Fibroblast of skin of abdomen (primary cell): ENCODE measurements around the gene KLK4.

Source experiments
- DNase-seq: peaks from one replicate; pipeline ENCODE4 v3.0.0-alpha.2; 2013

KLK4 gene

DNA sequence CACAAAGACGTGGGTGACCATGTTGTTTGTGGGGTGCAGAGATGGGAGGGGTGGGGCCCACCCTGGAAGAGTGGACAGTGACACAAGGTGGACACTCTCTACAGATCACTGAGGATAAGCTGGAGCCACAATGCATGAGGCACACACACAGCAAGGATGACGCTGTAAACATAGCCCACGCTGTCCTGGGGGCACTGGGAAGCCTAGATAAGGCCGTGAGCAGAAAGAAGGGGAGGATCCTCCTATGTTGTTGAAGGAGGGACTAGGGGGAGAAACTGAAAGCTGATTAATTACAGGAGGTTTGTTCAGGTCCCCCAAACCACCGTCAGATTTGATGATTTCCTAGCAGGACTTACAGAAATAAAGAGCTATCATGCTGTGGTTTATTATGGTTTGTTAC, 32.3 kb downstream of the KLK4 start:
- no peak for DNase-seq

DNA sequence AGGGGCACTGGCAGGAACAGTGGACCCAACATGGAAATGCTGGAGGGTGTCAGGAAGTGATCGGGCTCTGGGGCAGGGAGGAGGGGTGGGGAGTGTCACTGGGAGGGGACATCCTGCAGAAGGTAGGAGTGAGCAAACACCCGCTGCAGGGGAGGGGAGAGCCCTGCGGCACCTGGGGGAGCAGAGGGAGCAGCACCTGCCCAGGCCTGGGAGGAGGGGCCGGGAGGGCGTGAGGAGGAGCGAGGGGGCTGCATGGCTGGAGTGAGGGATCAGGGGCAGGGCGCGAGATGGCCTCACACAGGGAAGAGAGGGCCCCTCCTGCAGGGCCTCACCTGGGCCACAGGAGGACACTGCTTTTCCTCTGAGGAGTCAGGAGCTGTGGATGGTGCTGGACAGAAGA, 33.9 kb downstream of the KLK4 start:
- DNase-seq: no peak

DNA sequence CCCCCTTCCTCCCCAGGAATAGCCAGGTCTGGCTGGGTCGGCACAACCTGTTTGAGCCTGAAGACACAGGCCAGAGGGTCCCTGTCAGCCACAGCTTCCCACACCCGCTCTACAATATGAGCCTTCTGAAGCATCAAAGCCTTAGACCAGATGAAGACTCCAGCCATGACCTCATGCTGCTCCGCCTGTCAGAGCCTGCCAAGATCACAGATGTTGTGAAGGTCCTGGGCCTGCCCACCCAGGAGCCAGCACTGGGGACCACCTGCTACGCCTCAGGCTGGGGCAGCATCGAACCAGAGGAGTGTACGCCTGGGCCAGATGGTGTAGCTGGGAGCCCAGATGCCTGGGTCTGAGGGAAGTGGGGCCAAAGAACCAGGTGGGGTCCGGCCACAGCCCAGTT, 34.7 kb downstream of the KLK4 start:
- no peak for DNase-seq

DNA sequence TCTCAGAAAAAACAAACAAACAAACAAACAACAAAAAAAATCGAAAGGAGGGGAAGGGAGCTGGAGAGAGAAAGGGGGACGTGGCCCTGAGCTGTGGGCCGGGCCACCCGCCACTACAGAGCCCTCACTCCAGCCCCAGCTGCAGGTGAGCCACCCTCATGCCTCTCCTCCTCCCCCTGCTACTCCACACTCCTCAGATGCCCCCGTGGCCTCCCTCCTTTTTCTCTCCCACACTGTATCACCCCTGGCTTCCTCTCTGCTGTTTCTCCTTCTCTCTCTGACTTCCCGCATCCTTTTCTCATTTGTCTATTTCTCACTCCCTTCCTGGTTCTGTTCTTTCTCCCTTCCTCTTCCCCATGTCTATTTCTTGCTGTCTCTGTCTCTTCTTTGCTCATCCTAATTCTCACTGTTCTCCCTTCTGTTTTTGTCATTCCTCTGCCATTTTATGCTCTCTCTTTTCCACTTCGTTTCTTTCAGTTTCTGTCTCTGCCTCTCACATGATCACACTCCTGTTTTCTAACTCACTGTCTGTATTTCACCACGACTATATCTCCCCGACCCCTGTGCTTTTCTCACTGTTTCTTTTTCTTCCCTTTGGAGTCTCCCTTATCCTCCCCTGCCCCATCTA, 35.3 kb downstream of the KLK4 start:
- DNase-seq: no peak

DNA sequence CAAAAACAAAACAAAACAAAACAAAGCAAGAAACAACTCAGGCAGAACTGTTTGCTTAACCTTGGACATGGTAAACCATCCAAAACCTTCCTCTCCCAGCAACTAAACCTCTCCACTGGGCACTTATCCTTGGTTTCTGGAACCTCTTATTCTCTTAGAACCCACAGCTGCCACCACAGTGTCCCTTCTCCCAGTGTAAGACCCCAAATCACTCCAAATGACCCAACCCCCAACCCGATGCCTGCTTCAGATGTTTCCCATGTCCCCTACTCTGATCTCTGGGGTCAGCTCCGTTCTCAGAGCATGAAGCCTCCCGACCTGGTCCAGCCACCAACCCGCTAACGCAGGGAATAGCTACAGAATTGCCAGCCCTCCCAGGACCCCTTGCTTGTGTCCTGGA, 37.0 kb downstream of the KLK4 start:
- no peak for DNase-seq

DNA sequence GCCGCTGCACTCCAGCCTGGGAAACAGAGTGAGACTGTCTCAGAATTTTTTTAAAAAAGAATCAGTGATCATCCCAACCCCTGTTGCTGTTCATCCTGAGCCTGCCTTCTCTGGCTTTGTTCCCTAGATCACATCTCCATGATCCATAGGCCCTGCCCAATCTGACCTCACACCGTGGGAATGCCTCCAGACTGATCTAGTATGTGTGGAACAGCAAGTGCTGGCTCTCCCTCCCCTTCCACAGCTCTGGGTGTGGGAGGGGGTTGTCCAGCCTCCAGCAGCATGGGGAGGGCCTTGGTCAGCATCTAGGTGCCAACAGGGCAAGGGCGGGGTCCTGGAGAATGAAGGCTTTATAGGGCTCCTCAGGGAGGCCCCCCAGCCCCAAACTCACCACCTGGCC, 38.1 kb downstream of the KLK4 start, which contains the start of gene KLK2:
Gene KLK2 (plus strand): TSS at position 384 of the 400 bp plus-strand sequence. CDS start 35 bp downstream, outside the sequence.
- DNase-seq: no peak

DNA sequence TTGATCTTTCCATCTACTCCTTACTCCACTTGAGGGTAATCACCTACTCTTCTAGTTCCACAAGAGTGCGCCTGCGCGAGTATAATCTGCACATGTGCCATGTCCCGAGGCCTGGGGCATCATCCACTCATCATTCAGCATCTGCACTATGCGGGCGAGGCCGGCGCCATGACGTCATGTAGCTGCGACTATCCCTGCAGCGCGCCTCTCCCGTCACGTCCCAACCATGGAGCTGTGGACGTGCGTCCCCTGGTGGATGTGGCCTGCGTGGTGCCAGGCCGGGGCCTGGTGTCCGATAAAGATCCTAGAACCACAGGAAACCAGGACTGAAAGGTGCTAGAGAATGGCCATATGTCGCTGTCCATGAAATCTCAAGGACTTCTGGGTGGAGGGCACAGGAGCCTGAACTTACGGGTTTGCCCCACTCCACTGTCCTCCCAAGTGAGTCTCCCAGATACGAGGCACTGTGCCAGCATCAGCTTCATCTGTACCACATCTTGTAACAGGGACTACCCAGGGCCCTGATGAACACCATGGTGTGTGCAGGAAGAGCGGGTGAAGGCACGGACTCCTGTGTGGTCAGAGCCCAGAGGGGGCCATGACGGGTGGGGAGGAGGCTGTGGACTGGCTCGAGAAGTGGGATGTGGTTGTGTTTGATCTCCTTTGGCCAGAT, 40.6 kb downstream of the KLK4 start:
- no peak for DNase-seq

DNA sequence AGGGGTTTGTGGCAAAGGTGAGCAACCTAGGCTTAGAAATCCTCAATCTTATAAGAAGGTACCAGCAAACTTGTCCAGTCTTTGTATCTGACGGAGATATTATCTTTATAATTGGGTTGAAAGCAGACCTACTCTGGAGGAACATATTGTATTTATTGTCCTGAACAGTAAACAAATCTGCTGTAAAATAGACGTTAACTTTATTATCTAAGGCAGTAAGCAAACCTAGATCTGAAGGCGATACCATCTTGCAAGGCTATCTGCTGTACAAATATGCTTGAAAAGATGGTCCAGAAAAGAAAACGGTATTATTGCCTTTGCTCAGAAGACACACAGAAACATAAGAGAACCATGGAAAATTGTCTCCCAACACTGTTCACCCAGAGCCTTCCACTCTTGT, 41.7 kb downstream of the KLK4 start:
- DNase-seq: no peak

DNA sequence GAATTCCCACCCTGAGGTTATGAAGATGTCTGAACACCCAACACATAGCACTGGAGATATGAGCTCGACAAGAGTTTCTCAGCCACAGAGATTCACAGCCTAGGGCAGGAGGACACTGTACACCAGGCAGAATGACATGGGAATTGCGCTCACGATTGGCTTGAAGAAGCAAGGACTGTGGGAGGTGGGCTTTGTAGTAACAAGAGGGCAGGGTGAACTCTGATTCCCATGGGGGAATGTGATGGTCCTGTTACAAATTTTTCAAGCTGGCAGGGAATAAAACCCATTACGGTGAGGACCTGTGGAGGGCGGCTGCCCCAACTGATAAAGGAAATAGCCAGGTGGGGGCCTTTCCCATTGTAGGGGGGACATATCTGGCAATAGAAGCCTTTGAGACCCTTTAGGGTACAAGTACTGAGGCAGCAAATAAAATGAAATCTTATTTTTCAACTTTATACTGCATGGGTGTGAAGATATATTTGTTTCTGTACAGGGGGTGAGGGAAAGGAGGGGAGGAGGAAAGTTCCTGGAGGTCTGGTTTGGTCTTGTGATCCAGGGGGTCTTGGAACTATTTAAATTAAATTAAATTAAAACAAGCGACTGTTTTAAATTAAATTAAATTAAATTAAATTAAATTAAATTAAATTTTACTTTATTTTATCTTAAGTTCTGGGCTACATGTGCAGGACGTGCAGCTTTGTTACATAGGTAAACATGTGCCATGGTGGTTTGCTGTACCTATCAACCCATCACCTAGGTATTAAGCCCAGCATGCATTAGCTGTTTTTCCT, 49.5 kb downstream of the KLK4 start:
- no peak for DNase-seq

DNA sequence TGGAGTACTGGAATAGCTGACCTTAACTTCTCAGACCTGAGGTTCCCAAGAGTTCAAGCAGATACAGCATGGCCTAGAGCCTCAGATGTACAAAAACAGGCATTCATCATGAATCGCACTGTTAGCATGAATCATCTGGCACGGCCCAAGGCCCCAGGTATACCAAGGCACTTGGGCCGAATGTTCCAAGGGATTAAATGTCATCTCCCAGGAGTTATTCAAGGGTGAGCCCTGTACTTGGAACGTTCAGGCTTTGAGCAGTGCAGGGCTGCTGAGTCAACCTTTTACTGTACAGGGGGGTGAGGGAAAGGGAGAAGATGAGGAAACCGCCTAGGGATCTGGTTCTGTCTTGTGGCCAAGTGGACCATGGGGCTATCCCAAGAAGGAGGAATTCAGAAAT, 50.2 kb downstream of the KLK4 start:
- no peak for DNase-seq

DNA sequence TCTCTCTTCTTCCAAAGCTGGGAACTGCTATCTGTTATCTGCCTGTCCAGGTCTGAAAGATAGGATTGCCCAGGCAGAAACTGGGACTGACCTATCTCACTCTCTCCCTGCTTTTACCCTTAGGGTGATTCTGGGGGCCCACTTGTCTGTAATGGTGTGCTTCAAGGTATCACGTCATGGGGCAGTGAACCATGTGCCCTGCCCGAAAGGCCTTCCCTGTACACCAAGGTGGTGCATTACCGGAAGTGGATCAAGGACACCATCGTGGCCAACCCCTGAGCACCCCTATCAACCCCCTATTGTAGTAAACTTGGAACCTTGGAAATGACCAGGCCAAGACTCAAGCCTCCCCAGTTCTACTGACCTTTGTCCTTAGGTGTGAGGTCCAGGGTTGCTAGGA, 51.3 kb downstream of the KLK4 start:
- DNase-seq: no peak

DNA sequence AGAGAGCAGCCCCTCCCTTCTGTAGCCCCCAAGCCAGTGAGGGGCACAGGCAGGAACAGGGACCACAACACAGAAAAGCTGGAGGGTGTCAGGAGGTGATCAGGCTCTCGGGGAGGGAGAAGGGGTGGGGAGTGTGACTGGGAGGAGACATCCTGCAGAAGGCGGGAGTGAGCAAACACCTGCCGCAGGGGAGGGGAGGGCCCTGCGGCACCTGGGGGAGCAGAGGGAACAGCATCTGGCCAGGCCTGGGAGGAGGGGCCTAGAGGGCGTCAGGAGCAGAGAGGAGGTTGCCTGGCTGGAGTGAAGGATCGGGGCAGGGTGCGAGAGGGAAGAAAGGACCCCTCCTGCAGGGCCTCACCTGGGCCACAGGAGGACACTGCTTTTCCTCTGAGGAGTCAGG, 52.3 kb downstream of the KLK4 start:
- no peak for DNase-seq

DNA sequence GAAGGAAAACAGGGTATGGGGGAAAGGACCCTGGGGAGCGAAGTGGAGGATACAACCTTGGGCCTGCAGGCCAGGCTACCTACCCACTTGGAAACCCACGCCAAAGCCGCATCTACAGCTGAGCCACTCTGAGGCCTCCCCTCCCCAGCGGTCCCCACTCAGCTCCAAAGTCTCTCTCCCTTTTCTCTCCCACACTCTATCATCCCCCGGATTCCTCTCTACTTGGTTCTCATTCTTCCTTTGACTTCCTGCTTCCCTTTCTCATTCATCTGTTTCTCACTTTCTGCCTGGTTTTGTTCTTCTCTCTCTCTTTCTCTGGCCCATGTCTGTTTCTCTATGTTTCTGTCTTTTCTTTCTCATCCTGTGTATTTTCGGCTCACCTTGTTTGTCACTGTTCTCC, 53.8 kb downstream of the KLK4 start:
- DNase-seq: no peak
